H1 (cell line): ENCODE results near the gene MITF. TPM values are rescaled to one million over a fixed set of nuclear protein-coding genes. Genes with fewer than 3 reads are reported as not detected.

Source experiments
- BACH1 ChIP-seq: IDR thresholded peaks from 2 replicates; pipeline ENCODE4 v1.6.1; 2012; ENCODE audit warnings: low read length, improper control_type of control experiment
- RAD21 ChIP-seq, 2 experiments: IDR thresholded peaks in 1 of 2; conservative IDR thresholded peaks in 1 of 2; 2 replicates each; pipeline ENCODE4 v1.6.1; 2011; ENCODE audit warnings: low read depth in 2 of 2, low read length in 2 of 2, improper control_type of control experiment in 1 of 2, inconsistent platforms in 1 of 2, mild to moderate bottlenecking in 1 of 2, moderate library complexity in 1 of 2
- YY1 ChIP-seq: IDR thresholded peaks from 2 replicates; pipeline ENCODE4 v1.6.1; 2011; ENCODE audit warnings: low read depth, mild to moderate bottlenecking, low read length
- polyA plus RNA-seq, 7 experiments: library from polyadenylated mRNA; depleted of rRNA in 3 of 7; stranded (reverse) in 5 of 7; unstranded in 2 of 7; fragments of >200 nt in 5 of 7; fragments of 200-250 nt in 2 of 7; gene quantifications; 1 replicate in 5 of 7; 2 replicates in 1 of 7; 4 replicates in 1 of 7; pipeline versions ENCODE4 v1.2.1 to v1.2.3, GENCODE V29; 2011 to 2013; ENCODE audit warnings: missing spikeins in 2 of 7, mixed read lengths in 2 of 7
- total RNA-seq: library from RNA; stranded (reverse); fragmentation: NEBNext Ultra II Directional; extraction: Animal tissue kit (Norgen Biotek cat#: 25700); gene quantifications from 2 replicates; pipeline ENCODE4 v1.2.1, GENCODE V29; 2021

MITF gene
- total and polyA plus RNA-seq, 2 of the 8 experiments (the other 6 are each of a cell fraction or from before 2014, with no cell fraction given) = 0.53 to 1.4 TPM

- TF ChIP-seq RAD21 (IDR thresholded peaks at IDR 0.05 in 1 of 2, conservative IDR thresholded peaks at IDR 0.05 in 1 of 2; ENCODE audit: low read depth in 2 of 2, low read length in 2 of 2) (no peak), BACH1 (no peak), YY1 (no peak)
These were observed 247.2 kb downstream of the MITF start (continued) for GRCh38 chr3:69986419-69986818.
